ENCODE results near the gene CAPN13. TPM values are rescaled to one million over a fixed set of nuclear protein-coding genes. Genes with fewer than 3 reads are reported as not detected.

Gene CAPN13
- polyA plus RNA-seq, 1 donor (not counting 4 experiments of a cell fraction or from before 2014, with no cell fraction given) = not detected

GRCh38 chr2:30847329-30847728 is 40.1 kb upstream of the CAPN13 start:
- Histone ChIP-seq H3K4me2 (ENCODE audit: control insufficient read depth, extremely low read depth, insufficient read depth, low read depth, low read length) (no peak overlapping the region), H3K79me2 (ENCODE audit: control insufficient read depth, insufficient read depth, low read length) (no peaks in the 10 kb centered on the region), H2AFZ (ENCODE audit: control insufficient read depth, low read length) (no peak overlapping the region), H3K27me3 (ENCODE audit: control insufficient read depth, extremely low read depth, insufficient read depth, low read length) (no peaks in the 10 kb centered on the region), H3K36me3 (ENCODE audit: control insufficient read depth in 2 of 2, extremely low read depth in 1 of 2, insufficient read depth in 2 of 2, low read length in 2 of 2) (no peaks in the 10 kb centered on the region), H3K9ac (ENCODE audit: control insufficient read depth, extremely low read depth, insufficient read depth, low read length) (no peak overlapping the region), H3K9me3 (ENCODE audit: control insufficient read depth, low read depth, low read length) (no peaks in the 10 kb centered on the region), H3K27ac (ENCODE audit: control insufficient read depth, insufficient read depth, low read length) (no peak overlapping the region), H3K4me1 (ENCODE audit: control insufficient read depth, extremely low read depth, insufficient read depth, low read length) (no peaks in the 10 kb centered on the region), H3K9me1 (ENCODE audit: control insufficient read depth, extremely low read depth, insufficient read depth, low read length) (no peaks in the 10 kb centered on the region), H4K20me1 (ENCODE audit: control insufficient read depth, extremely low read depth, insufficient read depth, low read length) (no peaks in the 10 kb centered on the region), H3K4me3 (ENCODE audit: control insufficient read depth in 2 of 3, extremely low read depth in 1 of 3, insufficient read depth in 2 of 3, low read depth in 1 of 3, low read length in 3 of 3) (no peak overlapping the region)
- DNase-seq (ENCODE audit: low read depth, low spot score) (no peak), FAIRE-seq (no peak)
- TF ChIP-seq EZH2 (IDR thresholded peaks at IDR 0.05; ENCODE audit: low read length) (no peak), CTCF (optimal IDR thresholded peaks at IDR 0.05 in 1 of 3, IDR thresholded peaks at IDR 0.05 in 1 of 3, conservative IDR thresholded peaks at IDR 0.05 in 1 of 3; ENCODE audit: extremely low read depth in 1 of 3, insufficient read depth in 2 of 3, low read length in 3 of 3) (no peak)
- dilution Hi-C loops (cut with MboI; ENCODE audit: extremely low pct_ligation_motif_present, low sequenced_read_pairs) = no loop called here

GRCh38 chr2:30828586-30828985 is 21.3 kb upstream of the CAPN13 start:
- Histone ChIP-seq H3K27me3 (ENCODE audit: control insufficient read depth, extremely low read depth, insufficient read depth, low read length) (no peaks in the 10 kb centered on the region), H3K9me3 (ENCODE audit: control insufficient read depth, low read depth, low read length) (no peaks in the 10 kb centered on the region), H3K4me3 (ENCODE audit: control insufficient read depth in 2 of 3, extremely low read depth in 1 of 3, insufficient read depth in 2 of 3, low read depth in 1 of 3, low read length in 3 of 3) (no peak overlapping the region), H3K4me1 (ENCODE audit: control insufficient read depth, extremely low read depth, insufficient read depth, low read length) (no peaks in the 10 kb centered on the region), H3K4me2 (ENCODE audit: control insufficient read depth, extremely low read depth, insufficient read depth, low read depth, low read length) (no peak overlapping the region), H4K20me1 (ENCODE audit: control insufficient read depth, extremely low read depth, insufficient read depth, low read length) (no peaks in the 10 kb centered on the region), H3K79me2 (ENCODE audit: control insufficient read depth, insufficient read depth, low read length) (no peaks in the 10 kb centered on the region), H3K9ac (ENCODE audit: control insufficient read depth, extremely low read depth, insufficient read depth, low read length) (no peak overlapping the region), H3K36me3 (ENCODE audit: control insufficient read depth in 2 of 2, extremely low read depth in 1 of 2, insufficient read depth in 2 of 2, low read length in 2 of 2) (no peaks in the 10 kb centered on the region), H3K27ac (ENCODE audit: control insufficient read depth, insufficient read depth, low read length) (no peak overlapping the region), H2AFZ (ENCODE audit: control insufficient read depth, low read length) (no peak overlapping the region), H3K9me1 (ENCODE audit: control insufficient read depth, extremely low read depth, insufficient read depth, low read length) (no peaks in the 10 kb centered on the region)
- no peak for TF ChIP-seq EZH2 (IDR thresholded peaks at IDR 0.05; ENCODE audit: low read length)
- no peak for TF ChIP-seq CTCF (optimal IDR thresholded peaks at IDR 0.05 in 1 of 3, IDR thresholded peaks at IDR 0.05 in 1 of 3, conservative IDR thresholded peaks at IDR 0.05 in 1 of 3; ENCODE audit: extremely low read depth in 1 of 3, insufficient read depth in 2 of 3, low read length in 3 of 3)
- DNase-seq (ENCODE audit: low read depth, low spot score) (no peak), FAIRE-seq (no peak)
- dilution Hi-C loops (cut with MboI; ENCODE audit: extremely low pct_ligation_motif_present, low sequenced_read_pairs) = no loop called here

All from keratinocyte (primary cell).